Measurements from ENCODE around the gene SLC35F3.

The SLC35F3 gene

GRCh38 chr1:233940908-233941307, 36.4 kb downstream of the SLC35F3 start:
- Histone ChIP-seq H3K27ac (ENCODE audit: low read depth, low read length) (no peak overlapping the region), H3K79me2 (ENCODE audit: control insufficient read depth, insufficient read depth, low read length, unreplicated experiment) (no peaks in the 10 kb centered on the region), H3K36me3 (ENCODE audit: insufficient read depth, low read length) (no peaks in the 10 kb centered on the region), H3K27me3 (ENCODE audit: insufficient read depth, low read length) (no peaks in the 10 kb centered on the region), H2AFZ (ENCODE audit: low read length, unreplicated experiment) (no peak overlapping the region), H3K4me1 (ENCODE audit: control insufficient read depth, insufficient read depth, low read length, unreplicated experiment) (no peaks in the 10 kb centered on the region), H3K4me3 (ENCODE audit: low read depth, low read length) (no peak overlapping the region)

GRCh38 chr1:233944601-233945000, 40.1 kb downstream of the SLC35F3 start:
- H2AFZ ChIP-seq (ENCODE audit: low read length, unreplicated experiment), result no peak overlapping the region
- H3K4me3 ChIP-seq (ENCODE audit: low read depth, low read length), result no peak overlapping the region
- no peaks in the 10 kb centered on the region for H3K79me2 ChIP-seq (ENCODE audit: control insufficient read depth, insufficient read depth, low read length, unreplicated experiment)
- H3K27me3 ChIP-seq (ENCODE audit: insufficient read depth, low read length), result no peaks in the 10 kb centered on the region
- no peaks in the 10 kb centered on the region for H3K4me1 ChIP-seq (ENCODE audit: control insufficient read depth, insufficient read depth, low read length, unreplicated experiment)
- H3K36me3 ChIP-seq (ENCODE audit: insufficient read depth, low read length), result no peaks in the 10 kb centered on the region
- H3K27ac ChIP-seq (ENCODE audit: low read depth, low read length), result no peak overlapping the region

GRCh38 chr1:233945573-233945972, 41.1 kb downstream of the SLC35F3 start:
- Histone ChIP-seq H3K36me3 (ENCODE audit: insufficient read depth, low read length) (no peaks in the 10 kb centered on the region), H3K79me2 (ENCODE audit: control insufficient read depth, insufficient read depth, low read length, unreplicated experiment) (no peaks in the 10 kb centered on the region), H3K4me3 (ENCODE audit: low read depth, low read length) (no peak overlapping the region), H2AFZ (ENCODE audit: low read length, unreplicated experiment) (no peak overlapping the region), H3K4me1 (ENCODE audit: control insufficient read depth, insufficient read depth, low read length, unreplicated experiment) (no peaks in the 10 kb centered on the region), H3K27ac (ENCODE audit: low read depth, low read length) (no peak overlapping the region), H3K27me3 (ENCODE audit: insufficient read depth, low read length) (no peaks in the 10 kb centered on the region)

- no peaks in the 10 kb centered on the region for H3K4me1 ChIP-seq (ENCODE audit: control insufficient read depth, insufficient read depth, low read length, unreplicated experiment)
- H2AFZ ChIP-seq (ENCODE audit: low read length, unreplicated experiment), result no peak overlapping the region
- H3K36me3 ChIP-seq (ENCODE audit: insufficient read depth, low read length), result no peaks in the 10 kb centered on the region
- no peak overlapping the region for H3K27ac ChIP-seq (ENCODE audit: low read depth, low read length)
- no peaks in the 10 kb centered on the region for H3K27me3 ChIP-seq (ENCODE audit: insufficient read depth, low read length)
- no peaks in the 10 kb centered on the region for H3K79me2 ChIP-seq (ENCODE audit: control insufficient read depth, insufficient read depth, low read length, unreplicated experiment)
- H3K4me3 ChIP-seq (ENCODE audit: low read depth, low read length), result no peak overlapping the region
Observed at GRCh38 chr1:233945979-233946378, 41.5 kb downstream of the SLC35F3 start.

- no peak overlapping the region for H3K4me3 ChIP-seq (ENCODE audit: low read depth, low read length)
- no peak overlapping the region for H2AFZ ChIP-seq (ENCODE audit: low read length, unreplicated experiment)
- H3K4me1 ChIP-seq (ENCODE audit: control insufficient read depth, insufficient read depth, low read length, unreplicated experiment), result no peaks in the 10 kb centered on the region
- H3K27me3 ChIP-seq (ENCODE audit: insufficient read depth, low read length), result no peaks in the 10 kb centered on the region
- no peaks in the 10 kb centered on the region for H3K79me2 ChIP-seq (ENCODE audit: control insufficient read depth, insufficient read depth, low read length, unreplicated experiment)
- no peak overlapping the region for H3K27ac ChIP-seq (ENCODE audit: low read depth, low read length)
- H3K36me3 ChIP-seq (ENCODE audit: insufficient read depth, low read length), result no peaks in the 10 kb centered on the region
Observed at GRCh38 chr1:233946724-233947123, 42.2 kb downstream of the SLC35F3 start.

GRCh38 chr1:233951804-233952203, 47.3 kb downstream of the SLC35F3 start:
- no peaks in the 10 kb centered on the region for H3K36me3 ChIP-seq (ENCODE audit: insufficient read depth, low read length)
- H3K27me3 ChIP-seq (ENCODE audit: insufficient read depth, low read length), result no peaks in the 10 kb centered on the region
- no peaks in the 10 kb centered on the region for H3K4me1 ChIP-seq (ENCODE audit: control insufficient read depth, insufficient read depth, low read length, unreplicated experiment)

GRCh38 chr1:233957691-233958090, 53.2 kb downstream of the SLC35F3 start:
- Histone ChIP-seq H3K4me1 (ENCODE audit: control insufficient read depth, insufficient read depth, low read length, unreplicated experiment) (no peaks in the 10 kb centered on the region), H3K79me2 (ENCODE audit: control insufficient read depth, insufficient read depth, low read length, unreplicated experiment) (no peaks in the 10 kb centered on the region), H3K36me3 (ENCODE audit: insufficient read depth, low read length) (no peaks in the 10 kb centered on the region), H3K4me3 (ENCODE audit: low read depth, low read length) (no peak overlapping the region), H2AFZ (ENCODE audit: low read length, unreplicated experiment) (no peak overlapping the region), H3K27me3 (ENCODE audit: insufficient read depth, low read length) (no peaks in the 10 kb centered on the region), H3K27ac (ENCODE audit: low read depth, low read length) (no peak overlapping the region)

More at GRCh38 chr1:233951804-233952203, 47.3 kb downstream of the SLC35F3 start:
- Histone ChIP-seq H3K27ac (ENCODE audit: low read depth, low read length) (no peak overlapping the region), H3K4me3 (ENCODE audit: low read depth, low read length) (no peak overlapping the region), H2AFZ (ENCODE audit: low read length, unreplicated experiment) (no peak overlapping the region), H3K79me2 (ENCODE audit: control insufficient read depth, insufficient read depth, low read length, unreplicated experiment) (no peaks in the 10 kb centered on the region)

- Histone ChIP-seq H3K79me2 (ENCODE audit: control insufficient read depth, insufficient read depth, low read length, unreplicated experiment) (no peaks in the 10 kb centered on the region), H3K27ac (ENCODE audit: low read depth, low read length) (no peak overlapping the region), H3K36me3 (ENCODE audit: insufficient read depth, low read length) (no peaks in the 10 kb centered on the region), H3K4me1 (ENCODE audit: control insufficient read depth, insufficient read depth, low read length, unreplicated experiment) (no peaks in the 10 kb centered on the region), H2AFZ (ENCODE audit: low read length, unreplicated experiment) (no peak overlapping the region), H3K27me3 (ENCODE audit: insufficient read depth, low read length) (no peaks in the 10 kb centered on the region), H3K4me3 (ENCODE audit: low read depth, low read length) (no peak overlapping the region)
Observed at GRCh38 chr1:233959102-233959501, 54.6 kb downstream of the SLC35F3 start.

- Histone ChIP-seq H2AFZ (ENCODE audit: low read length, unreplicated experiment) (no peak overlapping the region), H3K4me3 (ENCODE audit: low read depth, low read length) (no peak overlapping the region), H3K27me3 (ENCODE audit: insufficient read depth, low read length) (no peaks in the 10 kb centered on the region), H3K79me2 (ENCODE audit: control insufficient read depth, insufficient read depth, low read length, unreplicated experiment) (no peaks in the 10 kb centered on the region), H3K27ac (ENCODE audit: low read depth, low read length) (no peak overlapping the region), H3K4me1 (ENCODE audit: control insufficient read depth, insufficient read depth, low read length, unreplicated experiment) (no peaks in the 10 kb centered on the region), H3K36me3 (ENCODE audit: insufficient read depth, low read length) (no peaks in the 10 kb centered on the region)
Observed at GRCh38 chr1:233959971-233960370, 55.5 kb downstream of the SLC35F3 start.

- H3K4me1 ChIP-seq (ENCODE audit: control insufficient read depth, insufficient read depth, low read length, unreplicated experiment), result no peaks in the 10 kb centered on the region
- H2AFZ ChIP-seq (ENCODE audit: low read length, unreplicated experiment), result no peak overlapping the region
- no peaks in the 10 kb centered on the region for H3K36me3 ChIP-seq (ENCODE audit: insufficient read depth, low read length)
Observed at GRCh38 chr1:233960386-233960785, 55.9 kb downstream of the SLC35F3 start.

GRCh38 chr1:233962878-233963277, 58.4 kb downstream of the SLC35F3 start:
- H3K36me3 ChIP-seq (ENCODE audit: insufficient read depth, low read length), result no peaks in the 10 kb centered on the region
- no peaks in the 10 kb centered on the region for H3K4me1 ChIP-seq (ENCODE audit: control insufficient read depth, insufficient read depth, low read length, unreplicated experiment)
- no peaks in the 10 kb centered on the region for H3K79me2 ChIP-seq (ENCODE audit: control insufficient read depth, insufficient read depth, low read length, unreplicated experiment)
- H2AFZ ChIP-seq (ENCODE audit: low read length, unreplicated experiment), result no peak overlapping the region
- H3K27me3 ChIP-seq (ENCODE audit: insufficient read depth, low read length), result no peaks in the 10 kb centered on the region
- H3K27ac ChIP-seq (ENCODE audit: low read depth, low read length), result no peak overlapping the region
- no peak overlapping the region for H3K4me3 ChIP-seq (ENCODE audit: low read depth, low read length)

More at GRCh38 chr1:233960386-233960785, 55.9 kb downstream of the SLC35F3 start:
- Histone ChIP-seq H3K27ac (ENCODE audit: low read depth, low read length) (no peak overlapping the region), H3K4me3 (ENCODE audit: low read depth, low read length) (no peak overlapping the region), H3K79me2 (ENCODE audit: control insufficient read depth, insufficient read depth, low read length, unreplicated experiment) (no peaks in the 10 kb centered on the region), H3K27me3 (ENCODE audit: insufficient read depth, low read length) (no peaks in the 10 kb centered on the region)

Measured in ACC112 (cell line).